GM18511 (cell line): ENCODE measurements around the gene SLC10A3.
A peak's percentile ranks its signal among the peaks of the same experiment; 100 is the strongest.
"Not testable (repeated sequence)": the region's sequence is repeated elsewhere in the genome, so short reads cannot be mapped to it uniquely, and the experiment has no call there.

Experiments used
- ATAC-seq: cut with Tn5 transposase; IDR thresholded peaks from one replicate; pipeline ENCODE4 v1.9.1; 2021; ENCODE audit warnings: mild to moderate bottlenecking, moderate library complexity; ENCODE audit not compliant: unreplicated experiment

SLC10A3 gene

GRCh38 chrX:154511761-154512160 lies 21.3 kb upstream of the SLC10A3 start:
- no peak for ATAC-seq

GRCh38 chrX:154509455-154509854 lies 19.0 kb upstream of the SLC10A3 start:
- no peak for ATAC-seq

- ATAC-seq = no peak
These were observed 17.9 kb upstream of the SLC10A3 start for GRCh38 chrX:154508384-154508745.

GRCh38 chrX:154507673-154508383 lies 17.4 kb upstream of the SLC10A3 start:
- ATAC-seq = no peak

GRCh38 chrX:154506483-154507332 lies 16.3 kb upstream of the SLC10A3 start:
- ATAC-seq = no peak

- ATAC-seq = no peak
These were observed 15.3 kb upstream of the SLC10A3 start for GRCh38 chrX:154505734-154506133.

GRCh38 chrX:154502989-154503388 lies 12.6 kb upstream of the SLC10A3 start:
- ATAC-seq = no peak

- no peak for ATAC-seq
These were observed 11.7 kb upstream of the SLC10A3 start for GRCh38 chrX:154502098-154502497.

GRCh38 chrX:154501423-154501822 lies 11.0 kb upstream of the SLC10A3 start:
- not testable (repeated sequence) for ATAC-seq

GRCh38 chrX:154496591-154497137 lies 6.2 kb upstream of the SLC10A3 start:
- ATAC-seq = not testable (repeated sequence)

- no peak for ATAC-seq
These were observed 5.1 kb upstream of the SLC10A3 start for GRCh38 chrX:154495472-154495922.

- no peak for ATAC-seq
These were observed 4.3 kb upstream of the SLC10A3 start for GRCh38 chrX:154494715-154495114.

- peak; percentile 22 for ATAC-seq
These were observed 412 bp downstream of the SLC10A3 start for GRCh38 chrX:154490021-154490413.

GRCh38 chrX:154489182-154489581 lies 1.2 kb downstream of the SLC10A3 start:
- no peak for ATAC-seq

GRCh38 chrX:154488336-154489075 lies 1.9 kb downstream of the SLC10A3 start:
- ATAC-seq = no peak

- no peak for ATAC-seq
These were observed 2.7 kb downstream of the SLC10A3 start for GRCh38 chrX:154487518-154488290.

GRCh38 chrX:154486396-154487207 lies 3.8 kb downstream of the SLC10A3 start, which contains the start of gene UBL4A:
TSS of gene UBL4A (minus strand) at chrX:154486615. CDS start at chrX:154486584, 31 bp downstream.
- no peak for ATAC-seq

GRCh38 chrX:154486052-154486395 lies 4.4 kb downstream of the SLC10A3 start:
- no peak for ATAC-seq
